ENCODE measurements around the gene EPN2.

DNA sequence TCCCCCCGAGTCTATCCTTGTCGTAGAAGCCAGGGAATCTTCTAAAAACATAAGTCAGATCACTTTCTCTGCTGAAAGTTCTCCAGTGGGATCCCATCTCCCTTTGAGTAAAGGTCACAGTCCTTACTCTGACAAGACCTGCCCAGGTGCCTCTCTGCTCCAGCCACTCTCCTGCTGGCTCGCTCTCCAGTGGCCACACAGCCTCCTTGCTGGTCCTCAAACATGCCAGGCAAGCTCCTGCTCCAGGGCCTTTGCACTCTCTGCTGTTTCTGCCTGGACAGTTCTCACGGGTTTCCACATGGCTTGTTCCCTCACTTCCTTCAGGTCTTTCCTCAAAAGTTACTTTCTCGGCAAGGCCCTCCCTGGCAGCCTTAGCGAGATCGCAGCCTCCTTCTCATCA, 122.0 kb downstream of the EPN2 start:
- TF ChIP-seq, protein P1, sequence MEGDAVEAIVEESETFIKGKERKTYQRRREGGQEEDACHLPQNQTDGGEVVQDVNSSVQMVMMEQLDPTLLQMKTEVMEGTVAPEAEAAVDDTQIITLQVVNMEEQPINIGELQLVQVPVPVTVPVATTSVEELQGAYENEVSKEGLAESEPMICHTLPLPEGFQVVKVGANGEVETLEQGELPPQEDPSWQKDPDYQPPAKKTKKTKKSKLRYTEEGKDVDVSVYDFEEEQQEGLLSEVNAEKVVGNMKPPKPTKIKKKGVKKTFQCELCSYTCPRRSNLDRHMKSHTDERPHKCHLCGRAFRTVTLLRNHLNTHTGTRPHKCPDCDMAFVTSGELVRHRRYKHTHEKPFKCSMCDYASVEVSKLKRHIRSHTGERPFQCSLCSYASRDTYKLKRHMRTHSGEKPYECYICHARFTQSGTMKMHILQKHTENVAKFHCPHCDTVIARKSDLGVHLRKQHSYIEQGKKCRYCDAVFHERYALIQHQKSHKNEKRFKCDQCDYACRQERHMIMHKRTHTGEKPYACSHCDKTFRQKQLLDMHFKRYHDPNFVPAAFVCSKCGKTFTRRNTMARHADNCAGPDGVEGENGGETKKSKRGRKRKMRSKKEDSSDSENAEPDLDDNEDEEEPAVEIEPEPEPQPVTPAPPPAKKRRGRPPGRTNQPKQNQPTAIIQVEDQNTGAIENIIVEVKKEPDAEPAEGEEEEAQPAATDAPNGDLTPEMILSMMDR (IDR thresholded peaks at IDR 0.05) = no peak
- TF ChIP-seq POLR2A (IDR thresholded peaks at IDR 0.05) = no peak
